Psoas muscle (tissue), 8 donors: ENCODE results near the gene PHF19. TPM values are rescaled to one million over a fixed set of nuclear protein-coding genes. Genes with fewer than 3 reads are reported as not detected.

Experiments used
- ATAC-seq, 4 donors: fragments of 200-7000 bp; cut with Tn5 transposase; one replicate each; pipeline ENCODE4 v1.9.1; 2020; ENCODE audit warnings: moderate library complexity in 3 of 4, mild to moderate bottlenecking in 2 of 4
- DNase-seq, 2 donors: peaks; one replicate each; pipeline ENCODE4 v3.0.0-alpha.2; 2020
- H3K27ac ChIP-seq: fragments of 200-600 bp; one replicate; pipeline ENCODE4 v1.8.0; 2022
- H3K27me3 ChIP-seq, 3 donors: fragments of 200-600 bp in 1 of 3; one replicate each; pipeline versions ENCODE4 v1.6.1 to v1.8.0; 2013 to 2022; ENCODE audit warnings: low read length in 2 of 3, mild to moderate bottlenecking in 2 of 3, moderate library complexity in 1 of 3; ENCODE audit not compliant: insufficient read depth in 3 of 3
- H3K36me3 ChIP-seq, 2 donors: fragments of 200-600 bp in 1 of 2; one replicate each; pipeline versions ENCODE4 v1.6.1 to v1.8.0; 2013 to 2022; ENCODE audit warnings: low read depth in 1 of 2, mild to moderate bottlenecking in 1 of 2, moderate library complexity in 1 of 2; ENCODE audit not compliant: insufficient read depth in 1 of 2
- H3K4me1 ChIP-seq: fragments of 200-600 bp; one replicate; pipeline ENCODE4 v1.8.0; 2022
- H3K4me3 ChIP-seq: fragments of 200-600 bp; one replicate; pipeline ENCODE4 v1.8.0; 2022; ENCODE audit warnings: mild to moderate bottlenecking
- H3K9me3 ChIP-seq: fragments of 200-600 bp; one replicate; pipeline ENCODE4 v1.8.0; 2022
- CTCF ChIP-seq: fragments of 200-600 bp; IDR thresholded peaks from one replicate; pipeline ENCODE4 v1.8.0; 2022; ENCODE audit warnings: antibody characterized with exemption
- WGBS, 3 donors: extraction: QIAGEN DNeasy Blood & Tissue Kit; methylation state at CpG; one replicate each; pipeline versions ENCODE4 v1.1.6 to v1.1.7; 2013; 5-methylcytosine and 5-hydroxymethylcytosine counted together
- intact Hi-C, 2 donors: fragments of 100-400 bp; cut with DNase I; formaldehyde crosslinking; loops; one replicate each; pipeline versions ENCODE4 v1.11.0 to v1.14.2; 2022
- polyA plus RNA-seq, 3 donors: library from polyadenylated mRNA; stranded (reverse); fragments of 200-250 nt; gene quantifications; one replicate each; pipeline ENCODE4 v1.2.3, GENCODE V29; 2013
- total RNA-seq, 4 donors: library from RNA; stranded (reverse); fragmentation: NEBNext Ultra II Directional in 2 of 4; extraction: Animal tissue kit (Norgen Biotek cat#: 25700) in 2 of 4; gene quantifications; one replicate each; pipeline versions ENCODE4 v1.2.1 to v1.2.4, GENCODE V29; 2021 to 2023
- donor health status: healthy with polysubstance abuse.
- donor health status: DM: no; HTN: no; CAD: no; lungs with moderate emphysema.
- donor health status: Bipolar disorder and iron deficiency.
- donor health status: healthy.
- donor health status: DM: yes; HTN: yes; CAD: no.
- donor health status: DM: no; HTN: no; CAD: no.
- donor health status: DM: no; HTN: no; CAD: no.
- donor health status: DM: yes; HTN: yes; CAD: no.

PHF19 gene
- total and polyA plus RNA-seq, 7 donors = 6.8 to 14.8 (median 10.1) TPM

DNA sequence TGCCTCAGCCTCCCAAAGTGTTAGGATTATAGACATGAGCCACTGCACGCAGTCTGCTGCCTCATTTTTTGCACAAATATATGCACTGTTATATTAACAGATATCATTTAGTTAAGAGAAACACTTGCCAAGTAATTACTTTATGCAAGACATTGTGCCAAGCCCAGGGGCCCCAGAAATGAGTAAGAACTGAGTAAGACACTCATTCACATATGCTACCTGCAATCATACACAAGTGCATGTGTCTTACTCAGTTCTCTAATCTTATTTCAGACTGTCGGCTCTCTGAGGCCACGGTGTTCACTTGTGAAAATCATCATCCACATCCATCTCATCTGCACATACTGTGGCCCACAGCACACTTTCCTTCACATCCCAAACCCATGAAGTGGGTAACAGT is 33.7 kb upstream of the PHF19 start:
- intact Hi-C loops = no loop called here
- Histone ChIP-seq H3K4me3 (no peak overlapping the region), H3K27ac (no peak overlapping the region), H3K4me1 (no peaks in the 10 kb centered on the region), H3K9me3 (no peaks in the 10 kb centered on the region), H3K27me3 (no peaks in the 10 kb centered on the region), H3K36me3 (peaks cover 0 to 8% of the 10 kb centered on the region in 2 donors)
- WGBS, 3 donors = 93% methylated on average over 3 of the region's 3 CpGs
- no peak for TF ChIP-seq CTCF
- no peak for DNase-seq
- ATAC-seq = no peak

- no peak for ATAC-seq
- H3K27me3 ChIP-seq = no peaks in the 10 kb centered on the region
- intact Hi-C loops = no loop called here
- WGBS, 3 donors = 64 to 70% (median 68%) methylated on average over 5 of the region's 5 CpGs
- TF ChIP-seq CTCF = no peak
- no peaks in the 10 kb centered on the region for H3K9me3 ChIP-seq
- no peak overlapping the region for H3K27ac ChIP-seq
- H3K4me1 ChIP-seq = no peaks in the 10 kb centered on the region
- no peak overlapping the region for H3K4me3 ChIP-seq
- H3K36me3 ChIP-seq = peaks cover 0 to 8% of the 10 kb centered on the region in 2 donors
- no peak for DNase-seq
Measured at GRCh38 chr9:120909904-120910303, 32.9 kb upstream of the PHF19 start.

- intact Hi-C loops = no loop called here
- no peak overlapping the region for H3K27ac ChIP-seq
- no peaks in the 10 kb centered on the region for H3K4me1 ChIP-seq
- ATAC-seq (no peak), DNase-seq (no peak)
- no peaks in the 10 kb centered on the region for H3K27me3 ChIP-seq
- WGBS, 3 donors = 84 to 87% (median 86%) methylated on average over 11 of the region's 11 CpGs
- no peak overlapping the region for H3K4me3 ChIP-seq
- no peaks in the 10 kb centered on the region for H3K9me3 ChIP-seq
- H3K36me3 ChIP-seq = peaks cover 0 to 4% of the 10 kb centered on the region in 2 donors
- TF ChIP-seq CTCF = no peak
Measured at GRCh38 chr9:120905315-120906164, 28.6 kb upstream of the PHF19 start.

GRCh38 chr9:120904978-120905301 is 28.0 kb upstream of the PHF19 start:
- DNase-seq (no peak), ATAC-seq (no peak)
- H3K9me3 ChIP-seq = no peaks in the 10 kb centered on the region
- WGBS, 3 donors = 92 to 95% (median 93%) methylated on average over 11 of the region's 11 CpGs
- no peaks in the 10 kb centered on the region for H3K27me3 ChIP-seq
- H3K4me3 ChIP-seq = no peak overlapping the region
- no peaks in the 10 kb centered on the region for H3K4me1 ChIP-seq
- H3K36me3 ChIP-seq = peaks cover 0 to 4% of the 10 kb centered on the region in 2 donors
- intact Hi-C loops = no loop called here
- no peak for TF ChIP-seq CTCF
- no peak overlapping the region for H3K27ac ChIP-seq
